Activated CD4-positive, CD25-positive, alpha-beta regulatory T cell (primary cell): ENCODE measurements around the gene CRYGC.
"Not testable (repeated sequence)": the region's sequence is repeated elsewhere in the genome, so short reads cannot be mapped to it uniquely, and the experiment has no call there.

Source experiments
- DNase-seq, 4 experiments: peaks; one replicate each; lab custom pipeline; 2025; lab: John Stamatoyannopoulos, UW

Gene CRYGC

GRCh38 chr2:208136716-208137094 lies 7.1 kb upstream of the CRYGC start:
- no peak for DNase-seq

GRCh38 chr2:208135794-208136715 lies 6.4 kb upstream of the CRYGC start:
- no peak for DNase-seq

GRCh38 chr2:208134928-208135586 lies 5.4 kb upstream of the CRYGC start:
- DNase-seq = no peak

GRCh38 chr2:208130712-208131110 lies 1.1 kb upstream of the CRYGC start:
- no peak for DNase-seq

GRCh38 chr2:208128136-208128535 lies 1.5 kb downstream of the CRYGC start:
- DNase-seq = no peak

GRCh38 chr2:208127090-208127489 lies 2.5 kb downstream of the CRYGC start:
- no peak for DNase-seq

GRCh38 chr2:208125251-208125650 lies 4.4 kb downstream of the CRYGC start:
- DNase-seq = no peak

GRCh38 chr2:208124013-208124715 lies 5.5 kb downstream of the CRYGC start, which contains the start of gene CRYGD:
CRYGD (minus strand) TSS chr2:208124524; CDS start chr2:208124473, 51 bp downstream.
- not testable (repeated sequence) for DNase-seq

- DNase-seq = no peak
These were observed 7.4 kb downstream of the CRYGC start for GRCh38 chr2:208122248-208122647.

- no peak for DNase-seq
These were observed 10.7 kb downstream of the CRYGC start for GRCh38 chr2:208118918-208119317.

- DNase-seq = not testable (repeated sequence)
These were observed 12.2 kb downstream of the CRYGC start for GRCh38 chr2:208117390-208117789.

- no peak for DNase-seq
These were observed 16.7 kb downstream of the CRYGC start for GRCh38 chr2:208112969-208113368.

- DNase-seq = not testable (repeated sequence)
These were observed 17.3 kb downstream of the CRYGC start for GRCh38 chr2:208112273-208112745.

GRCh38 chr2:208103616-208104015 lies 26.0 kb downstream of the CRYGC start:
- no peak for DNase-seq

- DNase-seq = no peak
These were observed 27.7 kb downstream of the CRYGC start for GRCh38 chr2:208101716-208102631.

- no peak for DNase-seq
These were observed 29.8 kb downstream of the CRYGC start for GRCh38 chr2:208099682-208100470.

- not testable (repeated sequence) for DNase-seq
These were observed 30.9 kb downstream of the CRYGC start for GRCh38 chr2:208098701-208099100.

GRCh38 chr2:208098267-208098666 lies 31.4 kb downstream of the CRYGC start:
- no peak for DNase-seq

GRCh38 chr2:208097801-208098200 lies 31.8 kb downstream of the CRYGC start:
- DNase-seq = no peak

- DNase-seq = no peak
These were observed 32.3 kb downstream of the CRYGC start for GRCh38 chr2:208097313-208097712.
